Iris pigment epithelial cell (primary cell): ENCODE data around the gene CLEC16A.

Experiments
- DNase-seq: peaks from one replicate; pipeline ENCODE4 v3.0.0-alpha.2; 2011; ENCODE audit warnings: low read depth

CLEC16A gene

DNA sequence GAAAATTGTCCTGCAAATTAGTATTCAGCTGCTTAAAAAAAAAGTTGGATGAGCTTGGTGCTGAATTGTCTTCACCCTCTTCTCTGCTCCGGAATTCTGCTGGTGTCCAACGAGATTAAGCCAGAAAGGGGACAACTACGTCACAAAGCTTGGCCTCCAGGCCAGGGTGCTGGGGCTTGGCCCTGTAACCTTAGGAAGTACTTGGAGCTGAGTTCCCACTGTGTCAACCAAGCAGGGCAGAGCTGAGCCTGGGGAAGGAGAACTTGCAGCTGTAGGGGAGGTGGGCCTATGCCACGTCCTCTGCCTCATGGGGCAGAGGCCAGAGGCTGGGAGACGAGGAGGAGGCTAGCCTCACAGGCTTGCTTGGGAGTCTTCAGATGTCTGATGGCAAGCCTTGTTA lies 71.2 kb downstream of the CLEC16A start:
- no peak for DNase-seq

DNA sequence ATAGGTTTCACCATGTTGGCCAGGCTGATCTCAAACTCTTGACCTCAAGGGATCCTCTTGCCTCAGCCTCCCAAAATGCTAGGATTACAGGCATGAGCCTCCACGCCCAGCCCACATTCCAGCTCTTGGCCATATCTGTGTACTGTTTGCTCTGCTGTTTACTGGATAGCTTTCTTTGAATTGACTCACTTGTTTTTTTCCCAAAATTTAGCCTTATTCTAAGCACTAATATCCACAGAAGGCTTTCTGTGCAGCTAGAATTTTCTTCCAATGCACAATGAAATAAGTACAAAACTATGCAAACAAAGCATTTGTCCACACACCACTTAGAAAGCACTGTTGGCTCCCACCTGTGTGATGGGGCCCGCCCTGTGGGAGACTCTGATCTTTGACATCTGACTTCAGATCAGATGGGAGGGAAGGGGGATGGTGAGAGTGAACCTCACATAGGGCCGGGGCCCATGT lies 72.2 kb downstream of the CLEC16A start:
- peak; percentile 35 for DNase-seq

- peak; percentile 81 for DNase-seq
Measured at GRCh38 chr16:11016993-11017392, 72.6 kb downstream of the CLEC16A start.

DNA sequence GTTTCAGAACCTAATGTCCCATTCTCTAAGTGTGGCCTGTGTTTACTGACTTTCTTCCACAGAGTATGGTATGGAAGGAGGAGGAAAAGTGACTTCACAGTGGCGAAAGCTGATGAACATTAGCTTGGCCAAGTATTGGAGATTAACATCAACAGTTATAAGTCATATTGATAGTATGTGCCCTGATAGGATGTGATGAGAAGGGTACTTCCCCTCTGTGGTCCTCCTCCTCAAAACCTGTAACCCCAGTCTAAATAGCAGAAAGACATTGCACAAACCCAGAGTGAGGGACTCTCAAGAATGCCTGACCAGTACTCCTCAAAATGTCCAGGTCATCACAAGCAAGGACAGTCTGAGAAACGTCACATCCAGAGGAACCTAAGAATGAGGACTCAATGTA lies 73.1 kb downstream of the CLEC16A start:
- no peak for DNase-seq

DNA sequence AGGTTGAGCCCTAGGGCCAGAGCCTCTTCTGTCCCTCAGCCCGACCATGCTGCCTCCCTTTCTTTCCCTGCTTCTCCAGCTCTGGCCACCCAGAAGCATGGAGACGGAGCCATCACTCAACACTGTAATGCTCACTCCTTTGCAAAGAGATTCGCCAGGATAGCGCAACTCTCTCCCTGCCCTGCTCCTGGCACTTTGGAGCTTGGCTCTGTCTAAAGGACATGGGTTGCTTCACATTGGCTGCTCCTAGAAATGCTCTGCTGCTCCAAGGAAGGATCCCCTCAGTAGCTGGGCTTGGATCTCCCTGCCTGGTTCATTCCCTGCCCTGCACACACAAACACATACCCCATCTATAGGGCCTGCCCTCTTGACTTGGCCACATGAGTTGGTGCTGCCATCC lies 76.0 kb downstream of the CLEC16A start:
- no peak for DNase-seq

- no peak for DNase-seq
Measured at GRCh38 chr16:11020792-11021551, 76.6 kb downstream of the CLEC16A start.

DNA sequence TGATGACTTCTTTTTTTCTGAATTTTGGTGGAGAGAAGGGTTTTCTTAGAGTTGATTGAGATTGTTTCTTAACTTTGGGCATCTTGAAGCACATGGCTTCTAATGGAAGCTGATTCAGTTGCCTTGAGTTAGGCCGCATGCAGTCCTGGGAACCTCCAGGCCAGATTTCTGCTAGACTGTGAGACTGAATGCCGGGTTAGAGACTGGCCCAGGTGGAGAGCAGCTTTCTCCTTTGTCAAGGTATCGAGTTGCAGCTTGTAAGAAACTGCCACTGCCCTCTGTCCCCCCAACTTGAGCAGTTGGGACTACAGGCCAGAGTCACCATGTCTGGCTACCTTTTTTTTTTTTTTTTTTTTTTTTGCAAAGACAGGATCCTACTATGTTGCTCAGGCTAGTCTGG lies 77.6 kb downstream of the CLEC16A start:
- no peak for DNase-seq

GRCh38 chr16:11023262-11024039 lies 79.1 kb downstream of the CLEC16A start:
- no peak for DNase-seq

GRCh38 chr16:11024333-11025053 lies 80.1 kb downstream of the CLEC16A start:
- no peak for DNase-seq

DNA sequence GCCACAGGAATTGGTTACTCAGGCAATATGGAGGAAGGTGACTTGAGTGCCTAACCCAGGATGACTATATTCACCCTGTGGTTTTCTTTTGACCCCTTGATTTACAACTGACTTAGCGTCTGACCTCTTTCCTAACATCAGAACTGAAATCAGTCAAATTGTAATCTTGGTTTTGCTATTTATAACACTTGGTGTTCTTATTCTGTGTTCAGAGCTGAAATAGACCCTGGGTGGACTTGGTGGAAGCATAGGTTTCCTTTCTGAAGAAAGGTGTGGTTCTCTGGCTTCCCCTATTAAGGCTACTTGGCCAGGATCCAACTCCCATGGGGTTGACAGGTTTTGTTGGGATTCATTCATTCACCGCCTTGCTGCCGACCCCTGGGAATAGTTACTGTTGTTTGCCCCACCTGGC lies 80.8 kb downstream of the CLEC16A start:
- no peak for DNase-seq

DNA sequence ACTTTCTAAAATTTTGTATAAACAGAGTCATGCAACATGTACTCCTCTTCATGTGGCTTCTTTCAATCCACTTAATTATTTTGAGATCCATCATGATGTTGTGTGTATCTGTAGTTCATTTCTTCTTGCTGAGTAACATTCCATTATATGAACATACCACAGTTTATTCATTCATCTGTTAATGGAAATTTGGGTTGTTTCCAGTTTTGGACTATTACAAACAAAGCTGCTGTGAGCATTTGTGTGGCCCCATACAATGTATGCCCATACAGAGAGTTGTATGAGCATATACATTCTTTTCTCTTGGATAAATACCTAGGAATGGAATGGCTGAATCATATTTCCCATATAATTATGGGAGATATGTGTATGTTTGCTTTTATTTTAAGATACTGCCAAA lies 85.6 kb downstream of the CLEC16A start:
- DNase-seq = peak; percentile 45

DNA sequence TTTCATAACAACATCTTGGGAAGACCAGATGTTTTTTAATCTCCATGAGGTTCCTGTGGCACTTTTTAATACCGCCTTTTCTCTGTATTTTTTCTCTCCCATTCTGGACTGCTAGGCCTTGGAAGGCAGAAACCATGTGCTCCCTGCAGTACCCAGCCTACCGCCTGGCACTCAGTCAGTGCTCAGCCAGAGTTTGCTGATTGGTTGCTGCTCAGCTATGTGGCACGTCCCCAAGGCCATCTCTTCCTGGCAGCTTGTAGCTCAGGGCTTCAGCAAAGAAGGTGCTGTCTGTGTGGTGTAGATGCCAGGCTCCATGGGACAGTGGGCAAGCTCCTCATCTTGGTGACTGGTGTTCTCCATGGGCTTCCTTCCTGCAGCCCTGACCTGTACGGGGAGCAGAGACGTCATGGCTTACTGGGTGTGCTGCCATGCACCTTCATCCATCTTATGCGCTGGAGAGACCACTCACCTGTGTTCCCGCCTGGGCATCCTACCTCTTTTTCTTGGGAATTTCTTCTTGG lies 86.7 kb downstream of the CLEC16A start:
- no peak for DNase-seq

DNA sequence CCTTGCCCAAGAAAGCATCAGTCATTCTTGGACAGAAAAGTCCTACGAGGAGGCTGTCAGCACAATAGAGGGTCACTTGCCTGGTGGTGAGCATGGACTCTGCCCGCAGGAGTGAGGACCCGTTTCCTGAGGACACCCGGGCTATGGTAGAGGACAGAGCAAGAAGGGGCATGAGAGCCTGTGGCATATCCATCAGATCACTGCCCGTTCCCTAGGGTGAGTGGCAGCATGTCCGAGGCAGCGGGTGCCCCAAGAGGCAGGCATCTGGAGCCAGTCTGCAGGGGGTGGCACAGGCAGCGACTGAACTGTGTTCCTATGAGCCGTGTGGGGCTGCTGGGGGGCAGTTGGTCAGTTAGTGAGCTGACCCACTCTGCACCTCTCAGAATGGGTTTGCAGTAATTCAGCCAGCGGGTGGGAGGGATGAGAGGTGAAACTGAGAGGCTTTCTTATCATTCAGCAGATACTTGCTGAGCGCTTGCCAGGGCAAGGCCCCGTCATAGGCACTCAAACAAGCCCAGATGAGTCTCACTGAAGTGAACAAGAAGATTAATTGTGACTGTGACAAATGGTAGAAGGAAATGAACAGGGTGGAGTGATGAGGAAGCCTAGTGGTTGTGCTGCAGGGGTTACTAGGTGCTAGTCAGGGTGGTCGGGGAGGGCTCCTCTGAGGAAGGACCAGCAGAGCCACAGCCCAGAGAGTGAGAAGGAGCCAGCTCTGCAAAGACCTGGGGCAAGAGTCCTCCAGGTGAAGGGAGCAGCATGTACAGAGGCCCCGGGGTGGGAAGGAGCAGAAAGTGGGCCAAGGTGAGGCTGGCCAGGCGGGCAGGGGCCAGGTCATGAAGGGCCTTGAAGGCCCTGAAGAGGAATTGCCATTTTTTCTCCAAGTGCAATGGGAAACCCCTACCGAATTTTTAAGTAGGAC lies 87.9 kb downstream of the CLEC16A start:
- no peak for DNase-seq

DNA sequence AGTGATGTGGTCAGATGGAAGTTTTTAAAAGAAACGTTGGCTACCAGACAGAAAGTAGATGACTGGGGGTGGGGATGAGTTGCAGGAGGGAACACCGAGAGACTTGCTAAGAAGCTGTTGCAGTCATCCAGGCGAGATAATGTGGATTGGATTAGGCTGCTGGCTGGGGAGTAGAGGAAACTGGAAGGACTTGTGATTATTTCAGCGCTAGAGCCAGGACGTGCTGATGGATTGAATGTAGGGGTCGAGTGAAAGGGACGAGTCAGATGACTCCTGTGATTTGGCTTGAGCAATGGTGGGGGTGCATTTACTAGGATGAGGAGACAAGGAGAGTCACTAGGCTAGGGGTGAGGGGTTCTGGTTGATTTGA lies 88.5 kb downstream of the CLEC16A start:
- DNase-seq = peak; percentile 71

DNA sequence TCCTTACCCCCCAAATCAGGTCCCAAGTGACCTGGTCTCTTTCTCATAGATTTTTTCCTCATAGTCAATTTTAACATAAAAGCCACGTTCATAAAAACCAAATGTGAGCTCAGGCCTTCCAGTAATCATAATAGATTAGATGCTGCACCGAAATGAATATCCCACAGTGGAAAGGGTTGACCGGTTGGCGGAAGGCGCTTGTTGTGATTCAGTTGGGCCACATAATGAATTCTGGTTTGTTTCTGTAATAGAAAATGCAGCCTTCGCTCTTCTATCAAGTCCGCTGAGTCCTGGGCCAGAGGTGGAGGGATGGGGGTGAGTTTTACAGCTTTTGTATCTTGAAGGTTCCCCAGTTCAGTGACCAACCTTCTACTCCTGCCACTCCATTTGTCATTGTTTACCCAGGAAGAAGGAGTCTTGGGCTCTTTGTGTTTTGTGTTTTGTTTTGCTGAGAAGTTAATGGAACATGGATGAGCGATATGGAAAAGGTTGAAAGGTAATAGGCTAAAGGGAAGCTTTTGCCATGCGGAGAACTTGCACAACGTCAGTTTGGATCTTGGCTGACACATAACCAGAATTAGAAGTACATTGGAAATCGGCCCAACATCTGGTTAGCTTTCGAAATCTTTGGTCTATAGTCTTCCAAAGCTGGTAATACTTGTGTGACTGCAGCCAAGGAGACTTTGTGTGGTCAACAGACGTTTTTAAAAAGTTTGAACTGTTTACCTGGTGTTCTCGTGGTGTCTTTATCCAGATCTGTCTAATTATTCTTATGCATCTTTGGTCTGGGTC lies 89.5 kb downstream of the CLEC16A start:
- peak; percentile 81 for DNase-seq

DNA sequence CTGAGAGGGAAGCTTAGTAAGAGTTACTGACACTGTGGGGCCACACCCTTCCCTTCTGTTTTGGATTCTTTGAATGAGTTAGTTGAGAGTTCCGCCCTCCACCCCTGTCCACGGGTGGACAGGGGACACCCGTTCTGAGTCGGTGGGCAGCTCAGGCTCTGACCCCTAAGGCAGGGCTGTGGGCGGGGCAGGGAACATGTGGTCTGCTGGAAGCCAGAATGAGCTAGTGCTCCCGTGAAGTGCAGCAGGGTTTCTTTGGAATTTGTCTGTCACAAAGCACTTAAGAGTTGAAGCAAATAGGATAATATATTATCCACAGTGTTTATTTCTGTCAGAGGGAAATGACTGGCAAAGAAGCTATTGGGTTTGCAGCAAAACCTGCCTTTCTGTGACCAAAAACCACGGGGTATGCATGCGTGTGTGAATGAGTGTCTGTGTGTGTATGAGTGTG lies 90.1 kb downstream of the CLEC16A start:
- no peak for DNase-seq

DNA sequence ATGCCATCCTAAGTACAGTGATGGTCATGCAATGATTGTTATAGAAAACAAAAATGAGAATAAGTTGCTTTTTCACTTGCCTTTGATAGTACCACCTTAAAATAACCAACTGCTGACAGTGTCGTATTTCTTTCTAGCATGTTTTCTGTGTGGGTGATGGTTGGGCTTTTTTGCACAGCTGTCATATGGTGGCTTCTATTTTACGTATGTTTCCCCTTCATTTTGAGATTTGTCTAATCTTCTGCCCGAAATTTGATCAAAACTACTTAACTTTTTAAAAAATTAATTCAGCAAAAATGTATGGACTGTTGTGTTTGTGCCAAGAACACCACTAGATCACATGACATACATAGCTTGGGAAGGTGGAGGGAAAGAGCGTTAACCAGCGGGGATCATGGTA lies 90.7 kb downstream of the CLEC16A start:
- no peak for DNase-seq

DNA sequence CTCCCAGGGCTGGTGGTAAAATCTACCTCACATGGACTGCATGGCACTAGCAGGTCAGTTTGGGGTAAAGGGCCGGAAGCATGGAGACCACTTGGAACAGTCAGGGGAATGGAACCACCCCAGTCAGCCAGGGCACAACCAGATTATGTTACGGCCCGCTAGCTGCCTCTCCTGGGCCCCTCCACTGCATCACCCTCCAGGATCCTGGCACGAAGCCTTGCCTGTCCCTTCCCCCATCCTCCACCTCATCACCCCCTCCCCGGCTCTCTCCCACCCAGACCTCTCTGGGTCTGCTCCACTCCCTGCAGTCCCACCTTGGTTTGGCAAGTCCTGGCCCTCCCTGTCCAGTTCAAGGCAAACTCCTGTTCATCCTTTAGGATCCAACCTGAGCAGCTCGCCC lies 91.7 kb downstream of the CLEC16A start:
- DNase-seq = no peak

- no peak for DNase-seq
Measured at GRCh38 chr16:11036868-11037410, 92.6 kb downstream of the CLEC16A start.

GRCh38 chr16:11038305-11038704 lies 93.9 kb downstream of the CLEC16A start:
- no peak for DNase-seq
